ENCODE measurements around the gene MET.
A peak's percentile ranks its signal among the peaks of the same experiment; 100 is the strongest.

MET gene

GRCh38 chr7:116763647-116764046, 91.7 kb downstream of the MET start:
- in situ Hi-C loops (cut with HindIII; ENCODE audit: low pct_unique_long_range_greater_than_20kb, low sequenced_read_pairs), result no loop called here
- DNase-seq (ENCODE audit: low read depth in 1 of 2, low spot score in 1 of 2), result no peak
- no peak for TF ChIP-seq JUND (IDR thresholded peaks at IDR 0.05; ENCODE audit: low read depth)

- no peak for DNase-seq (ENCODE audit: low read depth in 1 of 2, low spot score in 1 of 2)
- in situ Hi-C loops (cut with HindIII; ENCODE audit: low pct_unique_long_range_greater_than_20kb, low sequenced_read_pairs), result no loop called here
- TF ChIP-seq JUND (IDR thresholded peaks at IDR 0.05; ENCODE audit: low read depth), result no peak
Measured at GRCh38 chr7:116766881-116767280, 94.9 kb downstream of the MET start.

DNA sequence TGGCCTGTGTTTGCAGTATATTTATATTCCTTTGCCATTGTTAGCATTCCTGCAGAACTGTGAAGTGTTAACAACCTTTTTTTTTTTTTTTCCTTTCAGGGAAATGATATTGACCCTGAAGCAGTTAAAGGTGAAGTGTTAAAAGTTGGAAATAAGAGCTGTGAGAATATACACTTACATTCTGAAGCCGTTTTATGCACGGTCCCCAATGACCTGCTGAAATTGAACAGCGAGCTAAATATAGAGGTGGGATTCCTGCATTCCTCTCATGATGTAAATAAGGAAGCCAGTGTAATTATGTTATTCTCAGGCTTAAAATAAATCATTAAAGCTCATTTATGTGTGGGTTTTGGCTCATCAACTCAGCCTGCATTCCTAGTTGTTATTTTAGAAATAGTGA, 97.5 kb downstream of the MET start:
- no peak for TF ChIP-seq JUND (IDR thresholded peaks at IDR 0.05; ENCODE audit: low read depth)
- no peak for DNase-seq (ENCODE audit: low read depth in 1 of 2, low spot score in 1 of 2)
- in situ Hi-C loops (cut with HindIII; ENCODE audit: low pct_unique_long_range_greater_than_20kb, low sequenced_read_pairs), result no loop called here

GRCh38 chr7:116770941-116771340, 98.9 kb downstream of the MET start:
- in situ Hi-C loops (cut with HindIII; ENCODE audit: low pct_unique_long_range_greater_than_20kb, low sequenced_read_pairs), result no loop called here
- no peak for DNase-seq (ENCODE audit: low read depth in 1 of 2, low spot score in 1 of 2)
- no peak for TF ChIP-seq JUND (IDR thresholded peaks at IDR 0.05; ENCODE audit: low read depth)

DNA sequence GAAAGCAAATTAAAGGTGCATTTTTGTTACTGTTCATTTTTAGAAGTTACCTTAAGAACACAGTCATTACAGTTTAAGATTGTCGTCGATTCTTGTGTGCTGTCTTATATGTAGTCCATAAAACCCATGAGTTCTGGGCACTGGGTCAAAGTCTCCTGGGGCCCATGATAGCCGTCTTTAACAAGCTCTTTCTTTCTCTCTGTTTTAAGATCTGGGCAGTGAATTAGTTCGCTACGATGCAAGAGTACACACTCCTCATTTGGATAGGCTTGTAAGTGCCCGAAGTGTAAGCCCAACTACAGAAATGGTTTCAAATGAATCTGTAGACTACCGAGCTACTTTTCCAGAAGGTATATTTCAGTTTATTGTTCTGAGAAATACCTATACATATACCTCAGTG, 99.6 kb downstream of the MET start:
- no peak for TF ChIP-seq JUND (IDR thresholded peaks at IDR 0.05; ENCODE audit: low read depth)
- in situ Hi-C loops (cut with HindIII; ENCODE audit: low pct_unique_long_range_greater_than_20kb, low sequenced_read_pairs), result no loop called here
- DNase-seq (ENCODE audit: low read depth in 1 of 2, low spot score in 1 of 2), result no peak

- no peak for TF ChIP-seq JUND (IDR thresholded peaks at IDR 0.05; ENCODE audit: low read depth)
- in situ Hi-C loops (cut with HindIII; ENCODE audit: low pct_unique_long_range_greater_than_20kb, low sequenced_read_pairs), result no loop called here
- DNase-seq (ENCODE audit: low read depth in 1 of 2, low spot score in 1 of 2), result no peak
Measured at GRCh38 chr7:116772423-116772863, 100.4 kb downstream of the MET start.

DNA sequence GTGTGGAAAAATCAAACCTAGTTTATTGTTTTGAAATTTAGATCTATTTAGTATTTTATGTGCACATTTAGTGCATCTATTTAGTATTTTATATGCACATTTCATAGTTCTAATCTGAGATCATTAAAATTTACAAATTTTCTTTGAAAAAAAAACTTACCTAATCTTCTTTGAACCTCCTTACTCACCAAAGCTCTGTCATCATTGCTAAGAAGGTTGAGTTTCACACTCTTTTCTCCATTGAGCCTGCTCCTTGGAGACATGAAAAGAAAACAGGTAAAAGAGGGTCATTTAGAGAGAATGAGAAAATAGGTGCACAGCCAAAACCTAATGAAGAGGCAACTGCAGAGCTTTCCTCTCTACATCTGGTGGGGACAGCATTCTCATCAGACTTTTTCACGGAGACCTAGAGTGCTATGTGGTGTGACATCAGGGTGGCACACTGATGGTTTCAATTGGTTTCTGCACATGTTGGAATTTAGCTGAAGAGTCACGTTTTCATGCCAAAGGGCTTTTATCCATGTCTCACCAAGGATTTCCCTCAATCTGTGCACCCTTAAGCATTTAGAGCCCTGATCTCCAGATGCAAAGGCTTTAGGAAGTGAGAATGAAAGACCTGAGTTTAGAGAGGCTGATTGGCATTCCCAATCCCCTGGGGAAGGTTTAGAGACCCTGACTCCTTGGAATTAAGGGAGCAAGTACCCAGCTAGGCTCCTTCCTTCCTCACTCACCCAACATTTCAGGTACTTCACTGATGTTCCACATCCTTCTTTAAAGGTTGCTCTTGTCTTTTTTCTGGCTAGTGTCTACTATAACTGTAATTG, 101.1 kb downstream of the MET start:
- DNase-seq (ENCODE audit: low read depth in 1 of 2, low spot score in 1 of 2), result no peak
- in situ Hi-C loops (cut with HindIII; ENCODE audit: low pct_unique_long_range_greater_than_20kb, low sequenced_read_pairs), result no loop called here
- TF ChIP-seq JUND (IDR thresholded peaks at IDR 0.05; ENCODE audit: low read depth), result no peak

DNA sequence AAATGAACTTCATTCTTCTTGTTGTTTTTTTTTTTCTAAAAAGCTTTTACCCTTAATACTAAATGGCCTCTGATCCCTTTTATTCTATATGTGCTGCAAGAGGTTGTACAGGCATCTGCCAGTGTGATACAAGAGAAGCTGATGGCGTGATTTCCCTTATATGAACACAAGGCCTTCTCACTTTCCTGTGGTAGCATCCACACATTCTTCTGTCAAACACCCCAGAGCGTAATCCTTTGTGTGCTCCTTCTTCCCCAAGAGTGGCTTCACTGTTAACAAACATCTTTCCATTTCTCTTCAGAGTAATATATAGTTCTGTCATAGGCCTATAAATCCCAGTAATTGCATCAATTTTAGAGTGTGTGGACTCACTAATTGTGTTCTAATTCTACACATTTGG, 104.0 kb downstream of the MET start:
- no peak for TF ChIP-seq JUND (IDR thresholded peaks at IDR 0.05; ENCODE audit: low read depth)
- in situ Hi-C loops (cut with HindIII; ENCODE audit: low pct_unique_long_range_greater_than_20kb, low sequenced_read_pairs), result no loop called here

DNA sequence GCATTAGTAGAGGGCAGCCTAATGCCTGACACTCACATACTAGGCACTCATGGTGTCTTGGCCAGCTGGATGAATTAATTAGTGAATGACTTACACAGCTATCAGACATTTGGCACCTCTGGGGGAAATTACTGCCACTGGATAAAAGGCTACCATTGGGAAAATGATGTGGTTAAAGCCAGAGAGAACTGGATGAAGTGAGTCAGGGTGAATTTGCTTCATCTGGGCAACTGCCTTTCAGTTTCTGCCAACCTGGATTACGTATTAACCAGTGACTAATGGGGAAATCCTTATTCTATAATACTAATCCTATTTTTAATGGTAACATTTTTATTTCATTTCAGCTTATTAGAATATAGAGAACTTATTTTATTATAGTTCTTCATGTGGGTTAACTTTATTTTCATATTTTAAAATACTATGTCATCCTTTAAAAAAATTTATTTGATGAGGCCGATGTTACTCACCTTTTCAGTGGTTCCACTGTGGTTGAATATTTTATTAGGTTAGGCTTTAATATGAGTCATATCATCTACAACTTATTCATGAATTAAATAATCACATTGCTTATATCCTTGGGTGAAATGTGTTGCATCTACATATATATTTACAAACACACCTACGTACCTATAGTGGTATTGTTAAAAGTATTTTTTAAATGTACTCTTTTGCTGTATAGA, 104.8 kb downstream of the MET start:
- no peak for DNase-seq (ENCODE audit: low read depth in 1 of 2, low spot score in 1 of 2)
- in situ Hi-C loops (cut with HindIII; ENCODE audit: low pct_unique_long_range_greater_than_20kb, low sequenced_read_pairs), result no loop called here
- TF ChIP-seq JUND (IDR thresholded peaks at IDR 0.05; ENCODE audit: low read depth), result no peak

More for the DNA sequence above, 104.0 kb downstream of the MET start:
- DNase-seq (ENCODE audit: low read depth in 1 of 2, low spot score in 1 of 2), result no peak

DNA sequence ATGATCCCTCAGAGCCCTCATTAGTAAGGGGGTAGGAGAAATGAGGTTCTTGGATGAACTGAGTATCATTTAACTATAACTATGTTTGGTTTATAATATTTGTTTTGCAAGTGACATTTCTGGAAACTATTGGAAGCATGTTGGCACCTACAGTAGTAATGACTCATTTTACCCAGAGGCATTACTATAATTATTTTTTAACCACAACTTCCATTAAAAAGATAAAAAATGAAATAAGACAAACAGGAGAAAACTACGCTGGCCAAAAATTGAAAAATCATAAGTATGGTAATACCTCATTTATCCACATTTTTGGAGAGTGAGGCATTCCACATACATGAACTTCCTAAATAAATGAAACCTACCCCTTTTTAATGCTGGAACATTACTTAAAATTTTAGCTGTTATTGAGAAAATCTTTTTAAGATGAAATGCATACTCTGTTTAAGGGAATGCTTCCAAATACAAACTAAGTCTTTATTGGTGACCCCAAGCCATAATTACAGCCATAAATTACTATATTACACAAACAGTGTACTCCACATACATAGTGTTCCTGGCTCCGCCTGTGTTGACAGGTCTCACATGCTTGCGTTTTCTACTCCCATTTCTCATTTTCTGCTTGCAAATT, 105.8 kb downstream of the MET start:
- DNase-seq (ENCODE audit: low read depth in 1 of 2, low spot score in 1 of 2), result no peak
- TF ChIP-seq JUND (IDR thresholded peaks at IDR 0.05; ENCODE audit: low read depth), result peak; percentile 51; the same call in 1 of the 2 replicates
- in situ Hi-C loops (cut with HindIII; ENCODE audit: low pct_unique_long_range_greater_than_20kb, low sequenced_read_pairs), result no loop called here

GRCh38 chr7:116779216-116779615, 107.2 kb downstream of the MET start:
- no peak for DNase-seq (ENCODE audit: low read depth in 1 of 2, low spot score in 1 of 2)
- TF ChIP-seq JUND (IDR thresholded peaks at IDR 0.05; ENCODE audit: low read depth), result no peak
- in situ Hi-C loops (cut with HindIII; ENCODE audit: low pct_unique_long_range_greater_than_20kb, low sequenced_read_pairs), result no loop called here

DNA sequence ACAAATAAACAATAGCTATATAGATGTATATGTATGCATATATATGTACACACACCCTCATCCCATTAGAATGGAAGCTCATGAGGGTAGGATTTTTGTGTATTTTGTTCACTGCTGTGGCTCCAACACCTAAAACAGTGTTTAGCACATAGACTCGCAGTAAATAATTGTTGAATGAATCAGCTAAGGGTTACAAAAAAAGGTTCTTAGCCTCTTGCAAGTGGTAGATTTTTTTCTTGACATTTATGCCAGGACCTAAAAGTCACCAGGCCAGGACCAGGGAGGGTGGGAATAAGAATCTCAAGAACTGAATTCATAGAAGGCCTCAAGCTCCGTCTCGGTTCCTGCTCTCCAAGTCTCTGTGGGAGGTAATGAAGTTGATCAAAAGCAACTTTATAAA, 107.9 kb downstream of the MET start:
- TF ChIP-seq JUND (IDR thresholded peaks at IDR 0.05; ENCODE audit: low read depth), result no peak
- no peak for DNase-seq (ENCODE audit: low read depth in 1 of 2, low spot score in 1 of 2)
- in situ Hi-C loops (cut with HindIII; ENCODE audit: low pct_unique_long_range_greater_than_20kb, low sequenced_read_pairs), result no loop called here

DNA sequence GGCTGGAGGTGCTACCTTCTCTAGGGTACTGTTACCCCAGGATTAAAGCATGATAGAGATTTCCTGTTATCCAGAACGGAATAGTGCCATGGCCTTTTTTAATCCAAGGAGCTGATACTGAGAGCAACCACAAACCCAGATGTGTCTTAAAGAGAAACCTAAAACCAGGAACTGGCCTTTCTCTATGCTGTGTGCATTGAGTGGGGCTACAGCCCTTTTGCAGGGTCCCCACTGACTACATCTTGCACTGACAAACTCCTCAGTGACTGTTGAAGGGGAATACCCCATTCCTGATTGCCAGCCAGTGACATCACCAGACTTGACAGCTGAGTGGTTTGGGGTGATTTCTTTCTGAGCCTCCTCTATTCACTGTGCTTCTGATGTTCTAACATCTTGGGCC, 108.5 kb downstream of the MET start:
- in situ Hi-C loops (cut with HindIII; ENCODE audit: low pct_unique_long_range_greater_than_20kb, low sequenced_read_pairs), result no loop called here

More for the DNA sequence above, 108.5 kb downstream of the MET start:
- no peak for DNase-seq (ENCODE audit: low read depth in 1 of 2, low spot score in 1 of 2)
- TF ChIP-seq JUND (IDR thresholded peaks at IDR 0.05; ENCODE audit: low read depth), result no peak

Measured in T47D (cell line).